HepG2 (cell line): Measurements from ENCODE around the gene PTPN13. TPM values are rescaled to one million over a fixed set of nuclear protein-coding genes. Genes with fewer than 3 reads are reported as not detected.

ENCODE experiments used
- ATAC-seq: fragments of 200-7000 bp; cut with Tn5 transposase; 3 replicates; pipeline ENCODE4 v1.9.1; 2020; ENCODE audit warnings: mild to moderate bottlenecking, moderate library complexity
- BruUV-seq: library from RNA; stranded (reverse); fragments of 400-500 nt; replicated peaks from 2 replicates; lab custom pipeline; 2021; lab: Mats Ljungman, UMichigan
- CTCF ChIA-PET: fragments of 300-600 bp; formaldehyde crosslinking; extraction: SDS; loops from one replicate; lab custom pipeline; 2021; ENCODE audit warnings: low total read pairs, inconsistent platforms, low intra/inter-chr PET ratio; lab: Yijun Ruan, JAX
- POLR2A ChIA-PET: fragments of 350-600 bp; sonication (Branson Sonifier 250); formaldehyde crosslinking; loops from one replicate; lab custom pipeline; 2020; ENCODE audit warnings: antibody characterized with exemption, inconsistent platforms; lab: Yijun Ruan, JAX
- DNase-seq: peaks from one replicate; pipeline ENCODE4 v3.0.0-alpha.2; 2015; ENCODE audit warnings: low spot score
- FAIRE-seq: peaks from 3 replicates; lab custom pipeline; 2011; peaks lifted over from hg19 to GRCh38; lab: Jason Lieb, UNC
- H2AFZ ChIP-seq: one replicate; pipeline ENCODE4 v1.6.1; 2011; ENCODE audit warnings: low read length, inconsistent platforms
- H3K27ac ChIP-seq: fragments of 300-600 bp; 3 replicates; pipeline ENCODE4 v1.8.0; 2011; ENCODE audit warnings: mixed run types, mild to moderate bottlenecking, mixed read lengths, low read length, inconsistent platforms; ENCODE audit not compliant: insufficient read depth; ENCODE audit errors: extremely low read length
- H3K27me3 ChIP-seq, 2 experiments: fragments of 200-600 bp in 1 of 2; 2 replicates in 1 of 2; 3 replicates in 1 of 2; pipeline versions ENCODE4 v1.6.0 to v1.8.0; 2011; ENCODE audit warnings: low read length in 2 of 2, mild to moderate bottlenecking in 2 of 2, moderate library complexity in 2 of 2, inconsistent platforms in 1 of 2; ENCODE audit not compliant: insufficient read depth in 2 of 2, control insufficient read depth in 1 of 2
- H3K36me3 ChIP-seq, 2 experiments: fragments of 200-600 bp in 1 of 2; replicated peaks in 1 of 2; 2 replicates in 1 of 2; 3 replicates in 1 of 2; pipeline versions ENCODE4 v1.5.1 to v1.8.0; 2011; ENCODE audit warnings: low read length in 2 of 2, inconsistent platforms in 1 of 2; ENCODE audit not compliant: insufficient read depth in 2 of 2, control insufficient read depth in 1 of 2
- H3K4me1 ChIP-seq: 2 replicates; pipeline ENCODE4 v1.5.1; 2012; ENCODE audit warnings: low read length, inconsistent platforms; ENCODE audit not compliant: insufficient read depth
- H3K4me2 ChIP-seq: 2 replicates; pipeline ENCODE4 v1.6.0; 2011; ENCODE audit warnings: low read depth, low read length, inconsistent platforms
- H3K4me3 ChIP-seq, 3 experiments: fragments of 200-600 bp in 1 of 3; sonication (generic), shearing (Covaris generic) in 1 of 3; replicated peaks in 1 of 3; 2 replicates each; pipeline ENCODE4 v1.5.1; 2011 to 2016; ENCODE audit warnings: low read length in 3 of 3, inconsistent platforms in 2 of 3, low read depth in 2 of 3, mild to moderate bottlenecking in 2 of 3, control low read depth in 1 of 3, mixed read lengths in 1 of 3; ENCODE audit not compliant: insufficient read depth in 1 of 3
- H3K79me2 ChIP-seq: one replicate; pipeline ENCODE4 v1.6.1; 2011; ENCODE audit warnings: low read length, inconsistent platforms; ENCODE audit not compliant: insufficient read depth
- H3K9ac ChIP-seq: 2 replicates; pipeline ENCODE4 v1.6.0; 2011; ENCODE audit warnings: mild to moderate bottlenecking, low read depth, low read length, inconsistent platforms; ENCODE audit not compliant: insufficient read depth
- H3K9me3 ChIP-seq: 2 replicates; pipeline ENCODE4 v1.5.1; 2012; ENCODE audit warnings: mild to moderate bottlenecking, low read length
- H4K20me1 ChIP-seq: 2 replicates; pipeline ENCODE4 v1.6.0; 2011; ENCODE audit warnings: inconsistent platforms, mild to moderate bottlenecking, low read length, moderate library complexity; ENCODE audit not compliant: insufficient read depth
- CEBPB ChIP-seq: IDR thresholded peaks from 2 replicates; pipeline ENCODE4 v1.6.1; 2011; ENCODE audit warnings: low read depth, low read length, improper control_type of control experiment, borderline replicate concordance
- GZF1 ChIP-seq: sonication (generic); formaldehyde crosslinking; IDR thresholded peaks from 2 replicates; pipeline ENCODE4 v1.5.1; 2020; ENCODE audit warnings: mild to moderate bottlenecking, missing genetic modification reagents
- LCORL ChIP-seq, 2 experiments: fragments of 450-650 bp in 1 of 2; sonication (generic) in 1 of 2; formaldehyde crosslinking in 1 of 2; IDR thresholded peaks; 2 replicates each; pipeline versions ENCODE4 v1.5.0 to v1.6.1; 2017 to 2020; ENCODE audit warnings: antibody characterized with exemption in 1 of 2, missing genetic modification reagents in 1 of 2
- MZF1 ChIP-seq: sonication (generic); formaldehyde crosslinking; IDR thresholded peaks from 2 replicates; pipeline ENCODE4 v1.8.1; 2023; ENCODE audit warnings: mild to moderate bottlenecking, missing genetic modification reagents, borderline replicate concordance
- NR2C2 ChIP-seq: sonication (generic); formaldehyde crosslinking; IDR thresholded peaks from 2 replicates; pipeline ENCODE4 v1.4.0; 2020; ENCODE audit warnings: missing genetic modification reagents, mild to moderate bottlenecking, moderate library complexity, borderline replicate concordance
- YEATS4 ChIP-seq: sonication (generic); formaldehyde crosslinking; IDR thresholded peaks from 2 replicates; pipeline ENCODE4 v1.4.0; 2020; ENCODE audit warnings: missing genetic modification reagents, borderline replicate concordance
- ZFX ChIP-seq: sonication (generic); formaldehyde crosslinking; IDR thresholded peaks from 2 replicates; pipeline ENCODE4 v1.4.0; 2020; ENCODE audit warnings: mild to moderate bottlenecking, low read depth, missing genetic modification reagents, moderate library complexity
- ZNF121 ChIP-seq: sonication (generic); formaldehyde crosslinking; IDR thresholded peaks from 2 replicates; pipeline ENCODE4 v1.5.0; 2020; ENCODE audit warnings: mild to moderate bottlenecking, missing genetic modification reagents
- ZNF430 ChIP-seq: sonication (generic); formaldehyde crosslinking; IDR thresholded peaks from 2 replicates; pipeline ENCODE4 v1.9.0; 2021; ENCODE audit warnings: mild to moderate bottlenecking, missing genetic modification reagents
- ZNF775 ChIP-seq: sonication (generic); formaldehyde crosslinking; IDR thresholded peaks from 2 replicates; pipeline ENCODE4 v1.4.0; 2020; ENCODE audit warnings: missing genetic modification reagents, mild to moderate bottlenecking, moderate library complexity, borderline replicate concordance
- WGBS: methylation state at CpG from one replicate; pipeline ENCODE4 v1.1.6; 2017; ENCODE audit warnings: low lambda C conversion rate; 5-methylcytosine and 5-hydroxymethylcytosine counted together
- in situ Hi-C: cut with HindIII; loops from 2 replicates; pipeline ENCODE4 v1.10.0; 2017; ENCODE audit warnings: low pct_unique_long_range_greater_than_20kb; ENCODE audit not compliant: extremely low pct_ligation_motif_present
- intact Hi-C: fragments of 100-400 bp; cut with micrococcal nuclease; formaldehyde crosslinking; loops from one replicate; pipeline ENCODE4 v1.10.0; 2022; ENCODE audit not compliant: unreplicated experiment
- polyA plus RNA-seq, 8 experiments: library from polyadenylated mRNA; depleted of rRNA in 3 of 8; stranded (reverse) in 7 of 8; unstranded in 1 of 8; fragments of >200 nt; fragmentation: Illumina TruSeq in 4 of 8; extraction: Trizol in 4 of 8; gene quantifications; 2 replicates each; pipeline versions ENCODE4 v1.2.1 to v1.2.3, GENCODE V29; 2011 to 2016; ENCODE audit warnings: low read depth in 4 of 8, missing spikeins in 1 of 8, mixed read lengths in 1 of 8; ENCODE audit not compliant: insufficient read depth in 1 of 8
- total RNA-seq, 5 experiments: library from RNA; depleted of rRNA; stranded (reverse); fragments of >200 nt; fragmentation: Illumina TruSeq; extraction: Trizol; gene quantifications; 2 replicates each; pipeline ENCODE4 v1.2.3, GENCODE V29; 2016; ENCODE audit warnings: low read depth in 1 of 5
- TF ChIP-seq, protein P1 (sequence below), 2 experiments: fragments of 450-650 bp in 1 of 2; sonication (generic) in 1 of 2; formaldehyde crosslinking; IDR thresholded peaks; 2 replicates each; pipeline versions ENCODE4 v1.5.0 to v1.8.0; 2020 to 2022; ENCODE audit warnings: mild to moderate bottlenecking in 1 of 2, missing genetic modification reagents in 1 of 2
- TF ChIP-seq, protein P2 (sequence below), 2 experiments: IDR thresholded peaks; 2 replicates each; pipeline ENCODE4 v1.6.1; 2011 to 2012; ENCODE audit warnings: low read length in 2 of 2, borderline replicate concordance in 1 of 2, low read depth in 1 of 2, mild to moderate bottlenecking in 1 of 2, moderate library complexity in 1 of 2
- TF ChIP-seq, protein P3 (sequence below): sonication (generic); formaldehyde crosslinking; IDR thresholded peaks from 2 replicates; pipeline ENCODE4 v1.4.0; 2020; ENCODE audit warnings: missing genetic modification reagents

Gene PTPN13
- total and polyA plus RNA-seq, 2 of the 13 experiments (the other 11 are each of a cell fraction or from before 2014, with no cell fraction given): not detected

DNA sequence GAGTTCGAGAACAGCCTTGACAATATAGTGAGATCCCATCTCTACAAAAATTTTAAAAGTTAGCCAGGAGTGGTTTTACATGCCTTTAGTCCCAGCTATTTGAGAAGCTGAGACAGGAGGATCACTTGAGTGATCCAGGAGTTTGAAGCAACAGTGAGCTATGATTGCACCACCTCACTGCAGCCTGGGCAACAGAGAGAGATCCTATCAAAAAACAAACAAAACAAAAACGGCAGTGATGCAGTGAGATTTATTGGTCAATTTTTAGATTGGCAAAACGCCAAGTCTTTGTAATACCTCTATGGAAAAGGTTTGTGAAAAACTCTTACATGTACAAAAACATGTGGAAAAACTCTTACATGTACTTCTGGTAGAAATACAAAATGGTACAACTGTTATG, 91.3 kb downstream of the PTPN13 start:
- ChIA-PET CTCF (no interaction called here), POLR2A (no interaction called here)
- Histone ChIP-seq H3K27ac (no peak overlapping the region), H3K27me3 (no peaks in the 10 kb centered on the region), H3K36me3 (no peaks in the 10 kb centered on the region), H3K4me2 (no peak overlapping the region), H3K9ac (no peak overlapping the region), H3K4me1 (no peaks in the 10 kb centered on the region), H3K9me3 (no peaks in the 10 kb centered on the region), H3K4me3 (no peak overlapping the region), H3K79me2 (no peaks in the 10 kb centered on the region), H4K20me1 (no peaks in the 10 kb centered on the region), H2AFZ (no peak overlapping the region)
- BruUV-seq: no TSS peak
- ATAC-seq: no peak
- FAIRE-seq: no peak
- intact Hi-C loops (no loop called here), in situ Hi-C loops (no loop called here)
- TF ChIP-seq GZF1 (CRISPR knock-in tag) (no peak), NR2C2 (no peak), CEBPB (peak; percentile 46; the same call in 1 of the 2 replicates), LCORL (IDR thresholded peaks at IDR 0.05) (0 out of 2 replicates have a peak, but pooled peaks have one; percentile 9), LCORL (CRISPR knock-in tag; IDR thresholded peaks at IDR 0.05) (no peak), ZFX (no peak)
- TF ChIP-seq, protein P1, sequence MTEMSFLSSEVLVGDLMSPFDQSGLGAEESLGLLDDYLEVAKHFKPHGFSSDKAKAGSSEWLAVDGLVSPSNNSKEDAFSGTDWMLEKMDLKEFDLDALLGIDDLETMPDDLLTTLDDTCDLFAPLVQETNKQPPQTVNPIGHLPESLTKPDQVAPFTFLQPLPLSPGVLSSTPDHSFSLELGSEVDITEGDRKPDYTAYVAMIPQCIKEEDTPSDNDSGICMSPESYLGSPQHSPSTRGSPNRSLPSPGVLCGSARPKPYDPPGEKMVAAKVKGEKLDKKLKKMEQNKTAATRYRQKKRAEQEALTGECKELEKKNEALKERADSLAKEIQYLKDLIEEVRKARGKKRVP (CRISPR knock-in tag; IDR thresholded peaks at IDR 0.05): 0 out of 4 replicates have a peak, but pooled peaks of 1 of the 2 experiments have one; percentile 13
- 6% methylated on average over 3 of the region's 3 CpGs for WGBS
- DNase-seq: peak; percentile 1

DNA sequence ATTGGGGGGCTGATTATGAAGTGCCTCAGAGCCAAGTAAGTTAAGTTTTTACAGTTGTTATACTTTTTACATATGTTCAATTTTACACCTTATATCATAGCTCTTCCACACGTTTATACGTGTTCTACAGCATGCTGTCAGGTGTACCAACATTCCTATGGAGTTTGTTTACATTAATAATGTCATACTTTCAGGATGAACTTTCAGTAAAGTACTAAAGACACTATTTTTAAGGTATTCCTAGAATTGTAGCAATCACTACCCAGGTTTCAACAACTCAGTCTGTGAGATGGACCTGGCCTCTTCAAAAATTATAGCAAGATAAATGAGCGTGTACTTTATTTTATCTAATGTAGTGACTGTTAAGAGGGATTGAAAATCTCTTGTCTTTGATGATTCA, 92.6 kb downstream of the PTPN13 start:
- H3K36me3 ChIP-seq: no peaks in the 10 kb centered on the region
- no peak for TF ChIP-seq ZNF121 (CRISPR knock-in tag)
- TF ChIP-seq ZNF775: no peak
- no peak for TF ChIP-seq MZF1 (CRISPR knock-in tag)
- TF ChIP-seq YEATS4 (CRISPR knock-in tag): no peak
- TF ChIP-seq ZNF430 (CRISPR knock-in tag): no peak
- TF ChIP-seq, protein P2, sequence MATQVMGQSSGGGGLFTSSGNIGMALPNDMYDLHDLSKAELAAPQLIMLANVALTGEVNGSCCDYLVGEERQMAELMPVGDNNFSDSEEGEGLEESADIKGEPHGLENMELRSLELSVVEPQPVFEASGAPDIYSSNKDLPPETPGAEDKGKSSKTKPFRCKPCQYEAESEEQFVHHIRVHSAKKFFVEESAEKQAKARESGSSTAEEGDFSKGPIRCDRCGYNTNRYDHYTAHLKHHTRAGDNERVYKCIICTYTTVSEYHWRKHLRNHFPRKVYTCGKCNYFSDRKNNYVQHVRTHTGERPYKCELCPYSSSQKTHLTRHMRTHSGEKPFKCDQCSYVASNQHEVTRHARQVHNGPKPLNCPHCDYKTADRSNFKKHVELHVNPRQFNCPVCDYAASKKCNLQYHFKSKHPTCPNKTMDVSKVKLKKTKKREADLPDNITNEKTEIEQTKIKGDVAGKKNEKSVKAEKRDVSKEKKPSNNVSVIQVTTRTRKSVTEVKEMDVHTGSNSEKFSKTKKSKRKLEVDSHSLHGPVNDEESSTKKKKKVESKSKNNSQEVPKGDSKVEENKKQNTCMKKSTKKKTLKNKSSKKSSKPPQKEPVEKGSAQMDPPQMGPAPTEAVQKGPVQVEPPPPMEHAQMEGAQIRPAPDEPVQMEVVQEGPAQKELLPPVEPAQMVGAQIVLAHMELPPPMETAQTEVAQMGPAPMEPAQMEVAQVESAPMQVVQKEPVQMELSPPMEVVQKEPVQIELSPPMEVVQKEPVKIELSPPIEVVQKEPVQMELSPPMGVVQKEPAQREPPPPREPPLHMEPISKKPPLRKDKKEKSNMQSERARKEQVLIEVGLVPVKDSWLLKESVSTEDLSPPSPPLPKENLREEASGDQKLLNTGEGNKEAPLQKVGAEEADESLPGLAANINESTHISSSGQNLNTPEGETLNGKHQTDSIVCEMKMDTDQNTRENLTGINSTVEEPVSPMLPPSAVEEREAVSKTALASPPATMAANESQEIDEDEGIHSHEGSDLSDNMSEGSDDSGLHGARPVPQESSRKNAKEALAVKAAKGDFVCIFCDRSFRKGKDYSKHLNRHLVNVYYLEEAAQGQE (IDR thresholded peaks at IDR 0.05; ENCODE audit: borderline replicate concordance in 1 of 2, low read depth in 1 of 2, low read length in 2 of 2): no peak
- TF ChIP-seq, protein P3, sequence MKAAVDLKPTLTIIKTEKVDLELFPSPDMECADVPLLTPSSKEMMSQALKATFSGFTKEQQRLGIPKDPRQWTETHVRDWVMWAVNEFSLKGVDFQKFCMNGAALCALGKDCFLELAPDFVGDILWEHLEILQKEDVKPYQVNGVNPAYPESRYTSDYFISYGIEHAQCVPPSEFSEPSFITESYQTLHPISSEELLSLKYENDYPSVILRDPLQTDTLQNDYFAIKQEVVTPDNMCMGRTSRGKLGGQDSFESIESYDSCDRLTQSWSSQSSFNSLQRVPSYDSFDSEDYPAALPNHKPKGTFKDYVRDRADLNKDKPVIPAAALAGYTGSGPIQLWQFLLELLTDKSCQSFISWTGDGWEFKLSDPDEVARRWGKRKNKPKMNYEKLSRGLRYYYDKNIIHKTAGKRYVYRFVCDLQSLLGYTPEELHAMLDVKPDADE (CRISPR knock-in tag): no peak

More for the DNA sequence above, 92.6 kb downstream of the PTPN13 start:
- intact Hi-C loops: no loop called here
- Histone ChIP-seq H3K27ac (no peak overlapping the region), H3K4me3 (no peak overlapping the region), H3K9me3 (no peaks in the 10 kb centered on the region), H2AFZ (no peak overlapping the region), H3K27me3 (no peaks in the 10 kb centered on the region), H3K4me2 (no peak overlapping the region), H3K79me2 (no peaks in the 10 kb centered on the region), H3K9ac (no peak overlapping the region), H4K20me1 (no peaks in the 10 kb centered on the region), H3K4me1 (no peaks in the 10 kb centered on the region)
- FAIRE-seq (no peak), DNase-seq (no peak), ATAC-seq (no peak)
- WGBS: 1% methylated on average over 3 of the region's 3 CpGs
- BruUV-seq: no TSS peak
- POLR2A ChIA-PET: no interaction called here
- CTCF ChIA-PET: no interaction called here
- in situ Hi-C loops: no loop called here
